ENCODE measurements around the gene CHRDL1.
"Not testable (repeated sequence)": the region's sequence is repeated elsewhere in the genome, so short reads cannot be mapped to it uniquely, and the experiment has no call there.

CHRDL1 gene

GRCh38 chrX:110665223-110666002, 130.2 kb downstream of the CHRDL1 start:
- Histone ChIP-seq H3K27me3 (ENCODE audit: control insufficient read depth, insufficient read depth, low read length) (no peaks in the 10 kb centered on the region; the same call in 1 of the 2 replicates), H3K9ac (ENCODE audit: low read length) (no peak overlapping the region), H3K36me3 (ENCODE audit: control insufficient read depth, insufficient read depth, low read length) (no peaks in the 10 kb centered on the region), H3K4me3 (ENCODE audit: low read depth, low read length) (no peak overlapping the region), H3K9me3 (ENCODE audit: control insufficient read depth, insufficient read depth, low read depth, low read length) (no peaks in the 10 kb centered on the region), H3K27ac (ENCODE audit: low read depth, low read length) (no peak overlapping the region), H3K4me1 (ENCODE audit: control insufficient read depth, insufficient read depth, low read length) (peaks cover 22% of the 10 kb centered on the region)

- Histone ChIP-seq H3K36me3 (ENCODE audit: control insufficient read depth, insufficient read depth, low read length) (no peaks in the 10 kb centered on the region), H3K9ac (ENCODE audit: low read length) (no peak overlapping the region), H3K27ac (ENCODE audit: low read depth, low read length) (no peak overlapping the region), H3K4me1 (ENCODE audit: control insufficient read depth, insufficient read depth, low read length) (peaks cover 4% of the 10 kb centered on the region; the same call in 1 of the 2 replicates), H3K27me3 (ENCODE audit: control insufficient read depth, insufficient read depth, low read length) (no peaks in the 10 kb centered on the region; the same call in 1 of the 2 replicates), H3K4me3 (ENCODE audit: low read depth, low read length) (no peak overlapping the region), H3K9me3 (ENCODE audit: control insufficient read depth, insufficient read depth, low read depth, low read length) (no peaks in the 10 kb centered on the region)
These were observed 138.5 kb downstream of the CHRDL1 start for GRCh38 chrX:110657073-110657472.

GRCh38 chrX:110654280-110654679, 141.3 kb downstream of the CHRDL1 start:
- not testable (repeated sequence) for H3K9ac ChIP-seq (ENCODE audit: low read length); H3K4me3 ChIP-seq (ENCODE audit: low read depth, low read length); H3K4me1 ChIP-seq (ENCODE audit: control insufficient read depth, insufficient read depth, low read length); H3K36me3 ChIP-seq (ENCODE audit: control insufficient read depth, insufficient read depth, low read length); H3K9me3 ChIP-seq (ENCODE audit: control insufficient read depth, insufficient read depth, low read depth, low read length); H3K27ac ChIP-seq (ENCODE audit: low read depth, low read length); H3K27me3 ChIP-seq (ENCODE audit: control insufficient read depth, insufficient read depth, low read length)

- no peak overlapping the region for H3K27ac ChIP-seq (ENCODE audit: low read depth, low read length)
- no peak overlapping the region for H3K9ac ChIP-seq (ENCODE audit: low read length)
- H3K9me3 ChIP-seq (ENCODE audit: control insufficient read depth, insufficient read depth, low read depth, low read length), result 0 out of 2 replicates have a peak, but pooled peaks cover 4% of the 10 kb centered on the region
- H3K4me3 ChIP-seq (ENCODE audit: low read depth, low read length), result no peak overlapping the region
- no peaks in the 10 kb centered on the region; the same call in 1 of the 2 replicates for H3K27me3 ChIP-seq (ENCODE audit: control insufficient read depth, insufficient read depth, low read length)
- no peaks in the 10 kb centered on the region for H3K4me1 ChIP-seq (ENCODE audit: control insufficient read depth, insufficient read depth, low read length)
- no peaks in the 10 kb centered on the region for H3K36me3 ChIP-seq (ENCODE audit: control insufficient read depth, insufficient read depth, low read length)
These were observed 149.2 kb downstream of the CHRDL1 start for GRCh38 chrX:110646386-110646785.

All from HUES6 (cell line).